ENCODE data around the gene P4HB. TPM values are rescaled to one million over a fixed set of nuclear protein-coding genes. Genes with fewer than 3 reads are reported as not detected.

Gene P4HB
- total and polyA plus RNA-seq, 2 donors (not counting 1 experiment from before 2014, with no cell fraction given): 109 to 1,034 TPM

- H3K27ac ChIP-seq (ENCODE audit: insufficient read depth, low read length): peak overlapping the region; percentile 79
- TF ChIP-seq CTCF (conservative IDR thresholded peaks at IDR 0.05 in 1 of 2, IDR thresholded peaks at IDR 0.05 in 1 of 2; ENCODE audit: low read depth in 1 of 2, low read length in 2 of 2) (peak in 1 of 2 donors; percentile 35), EZH2 (IDR thresholded peaks at IDR 0.05; ENCODE audit: low read length, missing control alignments) (peak; percentile 96)
- no peaks in the 10 kb centered on the region for H3K27me3 ChIP-seq (ENCODE audit: control insufficient read depth, insufficient read depth, low read length)
- peak overlapping the region; percentile 33 to 74 (median 64) for H3K4me3 ChIP-seq (replicated peaks in 1 of 4; ENCODE audit: control extremely low read depth in 1 of 4, insufficient read depth in 1 of 4, low read depth in 3 of 4, low read length in 4 of 4)
- H4K20me1 ChIP-seq (ENCODE audit: control insufficient read depth, extremely low read depth, insufficient read depth, low read length): no peaks in the 10 kb centered on the region
- H3K9ac ChIP-seq (ENCODE audit: insufficient read depth, low read length): peak overlapping the region; percentile 94
- no peak overlapping the region for H2AFZ ChIP-seq (ENCODE audit: low read length)
- H3K79me2 ChIP-seq (ENCODE audit: control insufficient read depth, insufficient read depth, low read length): peaks cover 67% of the 10 kb centered on the region
- H3K9me3 ChIP-seq (ENCODE audit: control insufficient read depth, insufficient read depth, low read depth, low read length): no peaks in the 10 kb centered on the region
- H3K36me3 ChIP-seq (ENCODE audit: control insufficient read depth, insufficient read depth, low read length): peaks cover 35% of the 10 kb centered on the region
- peaks cover 21% of the 10 kb centered on the region for H3K4me1 ChIP-seq (ENCODE audit: control insufficient read depth, extremely low read depth, insufficient read depth, low read length)
- peak overlapping the region; percentile 64 for H3K4me2 ChIP-seq (ENCODE audit: extremely low read depth, insufficient read depth, low read length)
- DNase-seq (ENCODE audit: low read depth in 2 of 2): peak; percentile 100
Observed at GRCh38 chr17:81860756-81861568, 627 bp upstream of the P4HB start.

GRCh38 chr17:81858967-81859905 is 1.1 kb downstream of the P4HB start:
- Histone ChIP-seq H3K4me2 (ENCODE audit: extremely low read depth, insufficient read depth, low read length) (peak overlapping the region; percentile 100), H2AFZ (ENCODE audit: low read length) (no peak overlapping the region), H3K36me3 (ENCODE audit: control insufficient read depth, insufficient read depth, low read length) (peaks cover 29% of the 10 kb centered on the region), H3K9me3 (ENCODE audit: control insufficient read depth, insufficient read depth, low read depth, low read length) (no peaks in the 10 kb centered on the region), H3K9ac (ENCODE audit: insufficient read depth, low read length) (peak overlapping the region; percentile 97), H3K4me3 (replicated peaks in 1 of 4; ENCODE audit: control extremely low read depth in 1 of 4, insufficient read depth in 1 of 4, low read depth in 3 of 4, low read length in 4 of 4) (peak overlapping the region; percentile 77 to 100 (median 97)), H3K27ac (ENCODE audit: insufficient read depth, low read length) (peak overlapping the region; percentile 87), H3K79me2 (ENCODE audit: control insufficient read depth, insufficient read depth, low read length) (peaks cover 79% of the 10 kb centered on the region), H3K4me1 (ENCODE audit: control insufficient read depth, extremely low read depth, insufficient read depth, low read length) (peaks cover 23% of the 10 kb centered on the region), H4K20me1 (ENCODE audit: control insufficient read depth, extremely low read depth, insufficient read depth, low read length) (no peaks in the 10 kb centered on the region), H3K27me3 (ENCODE audit: control insufficient read depth, insufficient read depth, low read length) (no peaks in the 10 kb centered on the region)
- TF ChIP-seq CTCF (conservative IDR thresholded peaks at IDR 0.05 in 1 of 2, IDR thresholded peaks at IDR 0.05 in 1 of 2; ENCODE audit: low read depth in 1 of 2, low read length in 2 of 2) (no peak), EZH2 (IDR thresholded peaks at IDR 0.05; ENCODE audit: low read length, missing control alignments) (no peak)
- peak in 1 of 2 donors; percentile 18 for DNase-seq (ENCODE audit: low read depth in 2 of 2)
